NCI-H2029 (cell line): ENCODE results near the gene OGDHL.
A peak's percentile ranks its signal among the peaks of the same experiment; 100 is the strongest.
"Not testable (repeated sequence)": the region's sequence is repeated elsewhere in the genome, so short reads cannot be mapped to it uniquely, and the experiment has no call there.

Source experiments
- DNase-seq: peaks from one replicate; lab custom pipeline; 2025; lab: John Stamatoyannopoulos, UW

OGDHL gene

GRCh38 chr10:49761789-49762565 is at the start of gene OGDHL:
OGDHL (minus strand) TSS chr10:49762323; CDS start chr10:49758592, 3,731 bp downstream.
- peak; percentile 24 for DNase-seq

GRCh38 chr10:49803988-49804387 is 41.9 kb upstream of the OGDHL start:
- no peak for DNase-seq

GRCh38 chr10:49798275-49798674 is 36.2 kb upstream of the OGDHL start:
- DNase-seq = no peak

- no peak for DNase-seq
These were observed 29.0 kb upstream of the OGDHL start for GRCh38 chr10:49791100-49791499.

- DNase-seq = no peak
These were observed 22.6 kb upstream of the OGDHL start for GRCh38 chr10:49784681-49785080.

- DNase-seq = no peak
These were observed 21.5 kb upstream of the OGDHL start for GRCh38 chr10:49783645-49784044.

- no peak for DNase-seq
These were observed 19.1 kb upstream of the OGDHL start for GRCh38 chr10:49781247-49781646.

GRCh38 chr10:49778197-49778596 is 16.1 kb upstream of the OGDHL start:
- DNase-seq = no peak

GRCh38 chr10:49776851-49777250 is 14.7 kb upstream of the OGDHL start:
- DNase-seq = no peak

- DNase-seq = no peak
These were observed 12.9 kb upstream of the OGDHL start for GRCh38 chr10:49775014-49775413.

- not testable (repeated sequence) for DNase-seq
These were observed 10.8 kb upstream of the OGDHL start for GRCh38 chr10:49772944-49773343.

- DNase-seq = not testable (repeated sequence)
These were observed 8.9 kb upstream of the OGDHL start for GRCh38 chr10:49771046-49771445.

- no peak for DNase-seq
These were observed 7.6 kb upstream of the OGDHL start for GRCh38 chr10:49769692-49770091.

GRCh38 chr10:49768731-49769130 is 6.6 kb upstream of the OGDHL start:
- DNase-seq = no peak

- DNase-seq = no peak
These were observed 6.2 kb upstream of the OGDHL start for GRCh38 chr10:49768329-49768728.

- no peak for DNase-seq
These were observed 5.6 kb upstream of the OGDHL start for GRCh38 chr10:49767752-49768151.

GRCh38 chr10:49766484-49766883 is 4.4 kb upstream of the OGDHL start:
- no peak for DNase-seq

GRCh38 chr10:49762566-49762877 is 399 bp upstream of the OGDHL start:
- DNase-seq = no peak

GRCh38 chr10:49761201-49761788 is 828 bp downstream of the OGDHL start:
- DNase-seq = no peak

GRCh38 chr10:49760789-49761188 is 1.3 kb downstream of the OGDHL start:
- no peak for DNase-seq

GRCh38 chr10:49759787-49760551 is 2.2 kb downstream of the OGDHL start:
- no peak for DNase-seq

GRCh38 chr10:49758249-49758930 is 3.7 kb downstream of the OGDHL start:
- no peak for DNase-seq

GRCh38 chr10:49756641-49757040 is 5.5 kb downstream of the OGDHL start:
- DNase-seq = no peak
